CD4-positive, alpha-beta T cell (primary cell): Measurements from ENCODE around the gene TOM1L2. TPM values are rescaled to one million over a fixed set of nuclear protein-coding genes. Genes with fewer than 3 reads are reported as not detected.
A peak's percentile ranks its signal among the peaks of the same experiment; 100 is the strongest.

Source experiments
- ATAC-seq: fragments of 200-7000 bp; cut with Tn5 transposase; one replicate; pipeline ENCODE4 v1.10.0; 2022; ENCODE audit warnings: mild to moderate bottlenecking; ENCODE audit not compliant: poor library complexity
- CTCF ChIA-PET: fragments of 350-600 bp; sonication (Branson Sonifier 250); formaldehyde crosslinking; loops from one replicate; lab custom pipeline; 2021; ENCODE audit warnings: antibody characterized with exemption, inconsistent platforms; lab: Charles Lee
- POLR2A ChIA-PET: fragments of 350-600 bp; sonication (Branson Sonifier 250); formaldehyde crosslinking; loops from one replicate; lab custom pipeline; 2021; ENCODE audit warnings: antibody characterized with exemption, inconsistent platforms; lab: Charles Lee
- DNase-seq, 14 experiments: peaks; one replicate each; pipeline ENCODE4 v3.0.0-alpha.2; 2013 to 2020; ENCODE audit warnings: mixed read lengths in 2 of 14
- H3K27ac ChIP-seq, 2 donors: one replicate each; pipeline versions ENCODE4 v1.5.1 to v1.7.0; 2013; ENCODE audit warnings: low read length in 2 of 2, low read depth in 1 of 2, mild to moderate bottlenecking in 1 of 2
- H3K27me3 ChIP-seq, 2 experiments: 1 replicate in 1 of 2; 2 replicates in 1 of 2; pipeline versions ENCODE4 v1.6.1 to v1.7.0; 2013; ENCODE audit warnings: low read length in 2 of 2, control low read depth in 1 of 2, mild to moderate bottlenecking in 1 of 2, moderate library complexity in 1 of 2; ENCODE audit not compliant: insufficient read depth in 2 of 2, control insufficient read depth in 1 of 2
- H3K36me3 ChIP-seq: one replicate; pipeline ENCODE4 v1.6.1; 2013; ENCODE audit warnings: low read length, control low read depth; ENCODE audit not compliant: insufficient read depth
- H3K4me1 ChIP-seq: one replicate; pipeline ENCODE4 v1.6.1; 2013; ENCODE audit warnings: low read length, control low read depth; ENCODE audit not compliant: insufficient read depth
- H3K4me3 ChIP-seq: one replicate; pipeline ENCODE4 v1.5.1; 2013; ENCODE audit warnings: mild to moderate bottlenecking, low read length, moderate library complexity
- H3K9me3 ChIP-seq, 2 experiments: 1 replicate in 1 of 2; 2 replicates in 1 of 2; pipeline versions ENCODE4 v1.6.1 to v1.7.0; 2013; ENCODE audit warnings: low read length in 2 of 2, mild to moderate bottlenecking in 2 of 2, control low read depth in 1 of 2, moderate library complexity in 1 of 2; ENCODE audit not compliant: control insufficient read depth in 1 of 2, insufficient read depth in 1 of 2
- H3K27ac Mint-ChIP-seq: one replicate; pipeline ENCODE4 v1.8.0; 2020; ENCODE audit warnings: mixed read lengths
- H3K27me3 Mint-ChIP-seq: one replicate; pipeline ENCODE4 v1.8.0; 2021; ENCODE audit warnings: mixed read lengths
- H3K36me3 Mint-ChIP-seq: one replicate; pipeline ENCODE4 v1.8.0; 2021; ENCODE audit warnings: low read depth, mixed read lengths
- H3K4me1 Mint-ChIP-seq: one replicate; pipeline ENCODE4 v1.8.0; 2021; ENCODE audit warnings: low read depth, mixed read lengths
- H3K4me3 Mint-ChIP-seq: one replicate; pipeline ENCODE4 v1.8.0; 2020; ENCODE audit warnings: mild to moderate bottlenecking, mixed read lengths
- H3K9me3 Mint-ChIP-seq: one replicate; pipeline ENCODE4 v1.8.0; 2020; ENCODE audit warnings: mixed read lengths
- intact Hi-C, 2 experiments: fragments of 100-400 bp; cut with DNase I in 1 of 2; cut with micrococcal nuclease in 1 of 2; formaldehyde crosslinking; loops; one replicate each; pipeline versions ENCODE4 v1.15.1 to v1.9.0; 2023 to 2025; cut with DNase I, micrococcal nuclease
- total RNA-seq, 174 experiments: library from RNA in 2 of 174; stranded (reverse) in 2 of 174; gene quantifications; one replicate each; pipeline ENCODE4 v1.2.3 and lab custom pipeline; 2021 to 2026
- TF ChIP-seq, protein P1 (sequence below): fragments of 200-600 bp; IDR thresholded peaks from one replicate; pipeline ENCODE4 v1.8.0; 2022; ENCODE audit warnings: antibody characterized with exemption, mild to moderate bottlenecking

TOM1L2 gene
- total RNA-seq, 2 experiments from 2014 or later = 28.5 to 30.5 TPM

- no peaks in the 10 kb centered on the region for H3K27me3 Mint-ChIP-seq
- intact Hi-C loops = no loop called here
- peaks cover 17% of the 10 kb centered on the region for H3K36me3 ChIP-seq
- peaks cover 10% of the 10 kb centered on the region for H3K36me3 Mint-ChIP-seq
- no peak for ATAC-seq
- no peaks in the 10 kb centered on the region for H3K27me3 ChIP-seq
- H3K4me3 Mint-ChIP-seq = no peak overlapping the region
- TF ChIP-seq, protein P1, sequence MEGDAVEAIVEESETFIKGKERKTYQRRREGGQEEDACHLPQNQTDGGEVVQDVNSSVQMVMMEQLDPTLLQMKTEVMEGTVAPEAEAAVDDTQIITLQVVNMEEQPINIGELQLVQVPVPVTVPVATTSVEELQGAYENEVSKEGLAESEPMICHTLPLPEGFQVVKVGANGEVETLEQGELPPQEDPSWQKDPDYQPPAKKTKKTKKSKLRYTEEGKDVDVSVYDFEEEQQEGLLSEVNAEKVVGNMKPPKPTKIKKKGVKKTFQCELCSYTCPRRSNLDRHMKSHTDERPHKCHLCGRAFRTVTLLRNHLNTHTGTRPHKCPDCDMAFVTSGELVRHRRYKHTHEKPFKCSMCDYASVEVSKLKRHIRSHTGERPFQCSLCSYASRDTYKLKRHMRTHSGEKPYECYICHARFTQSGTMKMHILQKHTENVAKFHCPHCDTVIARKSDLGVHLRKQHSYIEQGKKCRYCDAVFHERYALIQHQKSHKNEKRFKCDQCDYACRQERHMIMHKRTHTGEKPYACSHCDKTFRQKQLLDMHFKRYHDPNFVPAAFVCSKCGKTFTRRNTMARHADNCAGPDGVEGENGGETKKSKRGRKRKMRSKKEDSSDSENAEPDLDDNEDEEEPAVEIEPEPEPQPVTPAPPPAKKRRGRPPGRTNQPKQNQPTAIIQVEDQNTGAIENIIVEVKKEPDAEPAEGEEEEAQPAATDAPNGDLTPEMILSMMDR = no peak
- H3K27ac Mint-ChIP-seq = peak overlapping the region; percentile 77
- no peaks in the 10 kb centered on the region for H3K9me3 Mint-ChIP-seq
- no peak for DNase-seq
- CTCF ChIA-PET = interaction anchor here (0.6 to 1.0 kb wide), 2 partner anchors 8 to 141 kb away, joined by 3 read pairs; no protein-coding TSS in a partner anchor
- no peaks in the 10 kb centered on the region for H3K9me3 ChIP-seq
- POLR2A ChIA-PET = interaction anchor here (3.2 kb wide), 1 partner anchor 8 kb away, joined by 10 read pairs; no protein-coding TSS in a partner anchor
- no peak overlapping the region for H3K27ac ChIP-seq
- H3K4me1 ChIP-seq = peaks cover 82% of the 10 kb centered on the region
- H3K4me3 ChIP-seq = no peak overlapping the region
- H3K4me1 Mint-ChIP-seq = peaks cover 72% of the 10 kb centered on the region
These were observed 144.2 kb downstream of the TOM1L2 start for GRCh38 chr17:17827826-17828621.

DNA sequence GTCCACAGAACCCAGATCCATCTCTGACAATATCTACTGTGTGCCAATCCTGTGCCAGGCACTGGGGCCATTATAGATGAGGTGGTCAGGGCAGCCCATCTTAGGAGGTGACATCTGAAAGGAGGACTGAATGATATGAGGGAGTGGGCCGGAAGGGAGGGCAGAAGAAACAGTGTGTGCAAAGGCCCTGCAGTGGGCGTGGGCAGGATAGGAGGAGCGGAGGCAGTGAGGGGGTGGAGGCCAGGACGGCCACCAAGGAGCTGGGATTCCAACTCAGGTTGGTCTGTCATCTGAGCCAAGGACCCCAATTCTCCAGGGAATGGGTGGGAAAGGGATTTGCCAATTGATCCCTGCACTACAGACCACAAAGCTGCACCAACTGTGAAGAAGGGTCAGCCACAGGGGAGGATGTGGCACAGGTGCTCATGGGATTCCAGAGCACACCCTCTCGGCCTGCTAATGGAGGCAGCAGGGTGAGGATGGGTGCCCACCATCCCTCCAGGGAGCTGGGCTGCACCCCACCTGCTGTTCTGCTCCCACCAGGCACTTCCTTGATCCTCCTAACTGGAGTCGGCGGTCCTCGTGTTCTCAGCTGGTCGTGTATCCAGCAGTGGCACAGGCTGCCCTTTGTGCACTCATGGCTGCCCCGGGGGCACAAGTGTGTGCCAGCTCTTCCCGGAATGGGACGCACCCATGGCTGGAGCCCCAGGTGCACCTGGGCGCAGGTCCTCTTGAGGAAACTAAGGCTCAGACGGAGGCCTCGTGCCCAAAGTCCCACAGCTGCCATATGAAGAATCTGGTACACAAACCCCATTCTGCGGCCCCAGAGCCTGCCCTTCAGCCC is 145.0 kb downstream of the TOM1L2 start:
- H3K27me3 Mint-ChIP-seq = no peaks in the 10 kb centered on the region
- Histone ChIP-seq H3K27me3 (no peaks in the 10 kb centered on the region), H3K27ac (peak overlapping the region; percentile 25 to 68), H3K36me3 (peaks cover 19% of the 10 kb centered on the region), H3K4me1 (peaks cover 87% of the 10 kb centered on the region), H3K9me3 (no peaks in the 10 kb centered on the region), H3K4me3 (no peak overlapping the region)
- ATAC-seq = no peak
- ChIA-PET POLR2A (interaction anchor here (0.6 to 3.2 kb wide), 2 partner anchors 9 to 238 kb away, joined by 3 to 10 read pairs; no protein-coding TSS in a partner anchor), CTCF (interaction anchor here (1.4 kb wide), 1 partner anchor 13 kb away, joined by 3 read pairs; no protein-coding TSS in a partner anchor)
- peak overlapping the region; percentile 98 for H3K27ac Mint-ChIP-seq
- intact Hi-C loops = no loop called here
- peak overlapping the region; percentile 67 for H3K4me3 Mint-ChIP-seq
- no peaks in the 10 kb centered on the region for H3K9me3 Mint-ChIP-seq
- no peak for DNase-seq
- peaks cover 7% of the 10 kb centered on the region for H3K36me3 Mint-ChIP-seq
- TF ChIP-seq, protein P1 = no peak
- peaks cover 77% of the 10 kb centered on the region for H3K4me1 Mint-ChIP-seq

DNA sequence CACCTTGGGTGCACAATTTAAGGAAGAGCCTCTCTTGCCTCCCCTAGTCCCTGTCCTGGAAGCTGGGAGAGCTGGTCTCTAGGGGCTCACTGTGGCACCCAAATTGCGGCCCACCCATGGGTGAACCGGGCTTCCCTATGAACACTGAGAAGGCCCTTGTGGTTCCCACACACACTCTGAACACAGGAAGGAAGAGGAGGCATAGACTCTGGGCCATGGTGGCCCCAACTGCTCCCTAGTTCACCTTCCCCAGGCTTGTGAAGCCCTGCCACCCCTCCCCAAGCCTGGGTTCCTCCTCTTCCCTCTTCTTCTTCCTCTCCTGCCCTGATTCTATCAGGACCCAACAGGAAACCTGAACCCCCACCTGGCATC is 145.9 kb downstream of the TOM1L2 start:
- CTCF ChIA-PET = interaction anchor here (1.4 to 2.1 kb wide), 2 partner anchors 10 to 14 kb away, joined by 3 to 6 read pairs; no protein-coding TSS in a partner anchor
- DNase-seq (peak in 2 of 14 experiments; percentile 19 to 54), ATAC-seq (no peak)
- no peaks in the 10 kb centered on the region for H3K27me3 Mint-ChIP-seq
- POLR2A ChIA-PET = interaction anchor here (0.6 to 3.2 kb wide), 3 partner anchors 9 to 237 kb away, joined by 3 to 10 read pairs (median 3); no protein-coding TSS in a partner anchor
- TF ChIP-seq, protein P1 = no peak
- H3K4me1 Mint-ChIP-seq = peaks cover 84% of the 10 kb centered on the region
- peak overlapping the region; percentile 98 for H3K27ac Mint-ChIP-seq
- H3K36me3 Mint-ChIP-seq = peaks cover 4% of the 10 kb centered on the region
- Histone ChIP-seq H3K27ac (peak overlapping the region; percentile 25 to 68), H3K27me3 (no peaks in the 10 kb centered on the region), H3K4me1 (peaks cover 87% of the 10 kb centered on the region), H3K36me3 (peaks cover 19% of the 10 kb centered on the region), H3K9me3 (no peaks in the 10 kb centered on the region), H3K4me3 (no peak overlapping the region)
- no peaks in the 10 kb centered on the region for H3K9me3 Mint-ChIP-seq
- intact Hi-C loops = no loop called here
- H3K4me3 Mint-ChIP-seq = peak overlapping the region; percentile 67
